ENCODE data around the gene ENTPD7.
"Not testable (repeated sequence)": the region's sequence is repeated elsewhere in the genome, so short reads cannot be mapped to it uniquely, and the experiment has no call there.

The ENTPD7 gene

DNA sequence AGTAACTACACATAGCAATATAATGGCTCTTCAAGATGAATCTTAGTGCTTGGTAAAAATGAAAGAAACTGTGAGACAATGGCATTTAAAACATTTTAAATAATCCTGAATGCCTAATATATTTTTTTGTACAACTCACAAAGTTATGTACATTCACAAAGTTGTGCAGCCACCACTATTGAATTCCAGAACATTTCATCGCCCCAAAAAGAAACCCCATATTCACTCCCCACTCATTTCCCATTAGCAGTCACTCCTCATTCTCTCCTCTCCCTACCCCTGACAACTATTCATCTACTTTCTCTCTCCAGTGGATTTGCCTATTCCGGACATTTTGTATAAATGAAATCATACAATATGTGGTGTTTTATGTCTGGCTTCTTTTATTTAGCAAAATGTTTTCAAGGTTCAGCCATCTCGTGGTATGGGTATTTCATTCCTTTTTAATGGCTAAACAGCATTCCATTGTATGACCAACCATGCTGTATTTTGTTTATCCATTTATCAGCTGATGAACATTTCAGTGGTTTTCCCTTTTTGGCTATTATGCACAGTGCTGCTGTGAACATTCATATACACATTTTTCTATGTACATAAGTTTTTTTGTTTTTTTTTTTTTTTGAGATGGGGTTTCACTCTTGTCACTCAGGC, 34.7 kb downstream of the ENTPD7 start:
- DNase-seq (ENCODE audit: low read depth): peak; percentile 26

GRCh38 chr10:99695761-99696160, 36.5 kb downstream of the ENTPD7 start:
- no peak for DNase-seq (ENCODE audit: low read depth)

GRCh38 chr10:99698504-99699080, 39.3 kb downstream of the ENTPD7 start:
- DNase-seq (ENCODE audit: low read depth): no peak

DNA sequence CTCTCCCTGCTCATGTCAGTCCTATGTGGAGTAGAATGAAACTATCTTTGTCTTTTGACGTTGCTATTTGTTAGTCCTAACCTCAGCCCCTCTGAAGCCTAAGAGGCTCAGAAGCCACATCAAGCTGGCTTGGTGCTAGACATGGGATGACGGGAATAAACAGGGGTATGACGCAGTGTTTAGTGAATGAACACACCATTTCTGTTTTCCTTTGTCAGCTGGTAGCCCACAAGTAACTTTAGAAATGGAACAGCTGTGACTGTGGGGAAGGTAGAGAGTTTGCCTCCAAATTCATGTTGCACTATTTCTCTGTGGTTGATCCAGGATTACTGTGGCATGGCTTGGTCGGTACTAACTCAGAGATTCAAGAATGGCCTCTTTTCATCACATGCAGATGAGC, 41.3 kb downstream of the ENTPD7 start:
- no peak for DNase-seq (ENCODE audit: low read depth)

GRCh38 chr10:99708428-99709012, 49.2 kb downstream of the ENTPD7 start:
- DNase-seq (ENCODE audit: low read depth): no peak

DNA sequence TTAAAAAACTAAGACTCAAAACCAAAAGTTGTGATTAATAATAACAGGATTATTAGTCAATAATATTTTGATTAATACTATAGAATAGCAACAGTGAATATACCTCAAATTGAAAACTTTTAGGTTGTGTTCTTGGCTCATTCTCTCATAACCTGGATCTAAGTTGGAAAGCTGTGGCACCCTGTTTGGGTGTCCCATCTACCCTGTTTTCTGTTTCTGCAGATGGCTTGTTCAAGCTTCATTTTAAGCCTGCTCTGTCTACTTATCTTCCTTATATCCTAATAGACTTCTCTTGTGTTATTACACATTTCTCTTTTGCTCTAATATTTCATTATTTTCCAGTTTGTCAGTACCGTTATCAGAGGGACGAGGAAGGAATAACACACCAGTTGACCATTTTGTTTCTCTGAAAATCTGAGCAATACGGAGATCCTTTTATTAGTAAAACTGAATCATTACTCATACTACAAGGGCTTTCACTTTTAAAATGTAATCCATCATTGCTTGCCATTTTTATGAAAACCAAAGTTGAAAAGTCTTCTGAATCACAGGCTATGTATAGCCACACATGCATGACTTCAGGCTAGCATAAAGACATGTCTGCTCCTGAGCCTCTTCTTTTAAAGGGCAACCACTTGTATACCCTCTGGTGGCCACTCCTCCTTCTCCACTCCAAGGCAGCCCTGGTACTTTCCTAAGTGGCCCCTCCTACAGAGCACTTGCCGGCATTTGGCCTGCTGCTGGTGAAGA, 50.3 kb downstream of the ENTPD7 start:
- no peak for DNase-seq (ENCODE audit: low read depth)

- DNase-seq (ENCODE audit: low read depth): no peak
Observed at GRCh38 chr10:99711129-99711719, 51.9 kb downstream of the ENTPD7 start.

DNA sequence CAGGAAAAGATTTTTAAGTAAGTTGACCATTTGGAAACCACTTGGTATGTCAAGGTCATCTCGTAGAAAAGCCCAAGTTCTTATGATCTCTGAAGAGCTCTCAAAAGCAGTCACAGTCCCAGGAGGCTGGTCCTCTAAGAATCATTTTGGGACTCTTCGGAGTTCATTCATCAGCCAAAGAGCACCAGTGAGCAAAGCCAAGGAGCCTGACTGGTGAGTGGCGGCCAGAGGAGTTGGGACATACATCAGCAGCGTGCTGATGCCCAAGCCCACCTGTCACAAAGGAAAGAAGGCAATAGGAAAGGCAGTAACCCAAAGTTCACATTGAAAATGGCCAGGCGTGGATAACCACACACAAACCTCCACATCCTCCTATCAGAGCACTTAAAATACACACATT, 55.1 kb downstream of the ENTPD7 start:
- DNase-seq (ENCODE audit: low read depth): no peak

GRCh38 chr10:99720387-99720786, 61.1 kb downstream of the ENTPD7 start:
- no peak for DNase-seq (ENCODE audit: low read depth)

DNA sequence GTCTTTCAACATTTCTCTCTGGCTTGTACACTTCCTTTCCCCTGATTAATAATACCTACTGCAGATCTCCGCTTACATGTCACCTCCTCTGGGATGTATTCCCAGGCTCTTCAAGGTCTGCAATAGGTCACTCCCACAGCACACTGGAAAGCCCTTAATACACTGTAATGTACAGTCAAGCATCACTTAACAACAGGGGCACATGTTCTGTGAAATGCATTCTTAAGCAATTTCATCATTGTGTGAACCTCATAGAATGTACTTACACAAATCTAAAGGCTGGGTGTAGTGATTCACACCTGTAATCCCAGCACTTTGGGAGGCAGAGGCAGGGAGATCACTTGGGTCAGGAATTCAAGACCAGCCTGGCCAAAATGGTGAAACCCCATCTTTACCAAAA, 70.7 kb downstream of the ENTPD7 start:
- no peak for DNase-seq (ENCODE audit: low read depth)

DNA sequence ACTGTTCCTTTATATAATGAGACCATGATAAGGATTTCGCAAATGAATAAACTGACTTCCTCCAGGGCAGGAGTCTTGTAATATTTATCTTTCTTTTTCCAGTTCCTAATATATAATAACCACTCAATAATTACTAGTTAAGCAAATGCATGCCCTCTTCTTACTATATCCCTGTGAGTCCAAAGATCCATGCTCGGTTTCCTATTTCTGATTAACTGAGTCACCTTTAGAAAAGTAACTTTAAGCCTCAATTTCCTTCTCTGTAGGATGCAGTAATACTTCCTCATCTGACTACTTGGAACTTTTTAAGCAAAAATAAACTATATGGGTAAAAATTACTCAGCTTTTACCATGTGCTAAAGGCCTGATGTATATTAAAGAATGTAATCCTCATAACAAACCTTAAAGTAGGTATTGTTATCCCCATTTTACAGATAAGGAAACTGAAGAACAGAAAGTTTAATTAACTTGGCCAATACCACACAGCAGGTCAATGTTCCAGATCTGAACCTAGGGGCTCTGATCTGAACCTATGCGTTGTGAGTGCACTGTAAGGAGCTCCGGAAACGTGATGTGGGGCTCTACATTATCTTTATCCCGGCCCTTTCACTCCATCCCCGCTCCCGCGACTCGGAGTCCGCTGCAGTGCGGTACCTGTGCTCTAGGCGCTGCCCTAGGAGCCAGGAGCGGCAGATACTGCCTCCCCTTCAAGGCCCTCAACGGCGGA, 72.2 kb downstream of the ENTPD7 start:
- DNase-seq (ENCODE audit: low read depth): no peak

DNA sequence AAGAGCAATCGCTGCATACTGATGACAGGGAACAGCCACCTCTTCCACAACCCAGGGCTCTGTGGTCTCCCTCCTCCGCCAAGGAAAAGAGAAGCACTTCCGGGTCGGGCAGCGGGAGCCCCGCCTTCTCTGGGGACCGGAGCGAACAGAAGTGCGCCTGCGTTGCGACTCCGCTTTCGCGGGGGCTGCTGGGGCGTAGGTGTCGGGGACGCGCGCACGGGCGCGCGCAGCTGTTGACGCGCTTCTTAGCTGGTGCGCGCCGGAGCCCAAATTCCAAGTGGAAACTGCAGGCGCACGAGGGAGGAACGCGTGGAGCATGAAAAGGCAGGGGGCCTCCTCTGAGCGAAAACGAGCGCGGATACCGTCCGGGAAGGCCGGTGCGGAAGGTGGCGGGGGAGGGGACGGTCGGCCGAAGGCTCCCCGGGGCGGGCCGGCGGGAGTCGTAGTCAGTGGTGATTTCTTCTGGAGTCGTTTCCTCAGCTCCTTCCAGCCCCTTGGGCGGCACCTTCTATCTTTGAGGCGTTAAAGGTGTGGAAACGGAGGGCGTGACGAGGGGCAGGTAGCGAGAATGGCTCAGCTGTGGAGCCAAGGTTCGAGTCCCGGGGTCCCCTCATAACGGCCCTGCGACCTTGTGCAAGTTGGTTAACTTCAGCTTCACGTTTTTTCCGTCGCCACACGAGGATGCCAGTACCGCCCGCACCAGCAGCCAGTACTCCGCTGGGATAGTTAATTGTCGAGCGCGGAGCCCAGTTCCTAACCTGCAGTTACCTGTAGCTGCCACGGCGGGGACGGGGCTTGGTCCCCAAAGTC, 72.9 kb downstream of the ENTPD7 start, which contains the start of the genes COX15 and CUTC:
TSS of gene COX15 (minus strand) at position 95 of the 810 bp plus-strand sequence. CDS start at position 17, 78 bp downstream.
TSS of gene CUTC (plus strand) at position 202 of the 810 bp plus-strand sequence. CDS start at position 317, 115 bp downstream.
- DNase-seq (ENCODE audit: low read depth): peak; percentile 76

DNA sequence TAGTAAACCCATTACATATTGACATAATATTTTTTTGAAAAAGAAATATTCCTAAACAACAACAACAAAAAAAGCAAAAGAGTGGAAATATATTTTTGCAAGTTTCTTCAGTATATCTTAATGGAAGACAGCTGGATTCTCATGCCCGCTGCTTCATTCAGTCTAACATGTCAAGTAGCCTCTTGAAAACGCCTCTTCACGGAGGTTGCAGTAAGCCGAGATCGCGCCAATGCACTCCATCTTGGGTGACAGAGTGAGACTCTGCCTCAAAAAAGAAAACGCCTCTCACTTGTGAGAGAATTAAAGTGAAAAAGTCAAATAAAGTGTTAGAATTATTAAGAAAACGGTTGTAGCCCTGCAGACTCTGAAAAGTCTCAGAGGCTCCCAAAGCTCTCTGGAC, 74.1 kb downstream of the ENTPD7 start:
- no peak for DNase-seq (ENCODE audit: low read depth)

DNA sequence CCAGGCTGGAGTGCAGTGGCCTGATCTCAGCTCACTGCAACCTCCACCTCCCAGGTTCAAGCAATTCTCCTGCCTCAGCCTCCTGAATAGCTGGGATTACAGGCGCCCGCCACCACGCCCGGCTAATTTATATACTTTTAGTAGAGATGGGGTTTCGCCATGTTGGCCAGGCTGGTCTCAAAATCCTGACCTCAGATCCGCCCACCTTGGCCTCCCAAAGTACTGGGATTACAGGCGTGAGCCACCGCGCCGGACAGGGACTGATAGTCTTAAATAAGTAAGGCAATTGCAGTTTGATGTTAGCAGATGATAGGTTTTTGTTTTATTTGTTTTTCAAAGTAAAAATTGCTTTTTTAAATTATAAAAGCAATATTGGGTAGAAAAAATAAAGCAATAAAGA, 74.8 kb downstream of the ENTPD7 start:
- not testable (repeated sequence) for DNase-seq (ENCODE audit: low read depth)

DNA sequence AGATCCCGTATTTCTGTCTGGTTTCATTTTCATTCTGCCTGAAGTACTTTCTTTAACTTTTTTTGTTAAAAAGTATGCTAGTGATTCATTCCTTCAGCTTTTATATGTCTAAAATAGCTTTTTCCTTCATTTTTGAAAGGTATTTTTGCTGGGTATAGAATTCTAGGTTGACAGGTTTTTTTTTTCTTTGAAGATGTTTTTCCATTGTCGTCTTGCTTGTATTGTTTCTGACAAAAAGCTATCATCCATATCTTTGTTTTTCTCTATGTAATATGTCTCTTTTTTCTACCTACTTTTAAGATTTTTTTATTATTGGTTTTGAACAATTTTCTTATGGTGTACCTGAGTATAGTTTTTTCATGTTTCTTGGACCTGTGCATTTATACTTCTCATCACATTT, 81.0 kb downstream of the ENTPD7 start:
- no peak for DNase-seq (ENCODE audit: low read depth)

- no peak for DNase-seq (ENCODE audit: low read depth)
Observed at GRCh38 chr10:99740933-99741559, 81.7 kb downstream of the ENTPD7 start.

DNA sequence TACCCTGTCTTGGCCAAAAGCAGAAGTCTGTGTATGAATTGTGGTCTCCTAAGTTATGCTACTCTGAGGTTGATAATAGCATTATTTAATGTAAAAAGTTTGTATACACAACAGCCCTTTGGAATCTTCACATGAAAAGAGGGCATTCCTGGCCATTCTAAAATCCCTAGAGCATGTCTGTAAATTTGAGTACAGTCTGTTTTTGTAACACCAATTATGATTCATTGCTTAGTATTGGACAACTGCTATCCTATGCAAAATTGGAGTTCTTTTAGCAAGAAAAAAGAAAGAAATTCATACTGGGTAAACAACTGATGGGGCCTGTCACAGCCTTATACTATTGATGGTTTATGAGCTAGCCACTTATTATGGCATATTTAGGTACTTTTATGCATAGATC, 82.9 kb downstream of the ENTPD7 start:
- DNase-seq (ENCODE audit: low read depth): no peak

DNA sequence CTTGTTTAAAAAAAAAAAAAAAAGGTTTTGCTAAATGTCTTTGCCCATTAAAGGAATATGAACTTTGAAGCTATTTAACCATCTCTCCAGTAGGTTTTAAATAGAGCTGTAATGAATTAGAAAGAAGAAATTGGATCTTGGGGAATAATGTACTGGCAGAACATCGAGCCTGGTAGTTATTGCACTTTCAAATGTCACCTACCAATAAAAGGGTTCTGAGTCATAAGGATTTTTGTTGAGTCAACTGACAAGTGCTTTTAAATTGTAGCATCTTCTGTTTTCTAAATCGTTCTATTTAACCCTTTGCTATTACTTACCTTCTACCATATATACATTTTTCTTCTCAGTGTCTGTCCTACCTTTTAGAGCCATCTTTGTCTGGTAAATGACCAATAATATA, 83.4 kb downstream of the ENTPD7 start:
- no peak for DNase-seq (ENCODE audit: low read depth)

DNA sequence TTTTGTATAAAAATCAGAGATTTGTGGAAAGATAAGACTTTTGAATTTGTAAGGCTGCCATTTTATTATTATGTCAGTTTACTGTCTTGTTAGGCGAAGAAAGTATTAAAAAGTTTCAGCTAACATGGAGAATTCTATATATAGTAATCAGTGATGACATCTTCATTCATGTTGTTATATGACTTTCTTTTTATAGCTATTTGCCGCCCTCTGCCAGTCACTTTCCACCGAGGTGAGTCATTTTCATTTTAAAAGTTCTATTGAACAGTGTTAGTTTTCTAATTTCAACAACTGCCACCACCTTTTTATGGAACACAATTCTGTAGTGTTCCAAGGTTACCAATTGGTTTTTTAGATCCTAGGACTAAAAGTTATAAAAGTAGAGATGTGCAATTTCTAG, 84.5 kb downstream of the ENTPD7 start:
- no peak for DNase-seq (ENCODE audit: low read depth)

DNA sequence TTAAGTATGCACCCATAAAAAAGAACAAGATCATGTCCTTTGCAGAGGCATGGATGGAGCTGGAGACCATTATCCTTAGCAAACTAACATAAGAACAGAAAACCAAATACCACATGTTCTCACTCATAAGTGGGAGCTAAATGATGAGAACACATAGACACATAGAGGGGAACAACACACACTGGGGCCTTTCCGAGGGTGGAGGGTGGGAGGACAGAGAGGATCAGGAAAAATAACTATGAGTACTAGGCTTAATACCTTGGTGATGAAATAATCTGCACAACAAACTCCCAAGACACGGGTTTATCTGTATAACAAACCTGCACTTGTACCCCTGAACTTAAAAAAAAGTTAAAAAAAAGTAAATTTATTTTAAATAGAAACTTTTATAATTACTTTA, 86.9 kb downstream of the ENTPD7 start:
- DNase-seq (ENCODE audit: low read depth): not testable (repeated sequence)
